Vagina (tissue), 2 donors: ENCODE measurements around the gene UNC13B. TPM values are rescaled to one million over a fixed set of nuclear protein-coding genes. Genes with fewer than 3 reads are reported as not detected.

Source experiments
- DNase-seq, 2 donors: peaks; one replicate each; pipeline ENCODE4 v3.0.0-alpha.2; 2017; ENCODE audit errors: extremely low spot score in 2 of 2
- H3K27ac ChIP-seq: fragments of 200-600 bp; sonication (generic); one replicate; pipeline ENCODE4 v1.5.1; 2019
- H3K27me3 ChIP-seq: fragments of 200-600 bp; sonication (generic); one replicate; pipeline ENCODE4 v1.5.1; 2019
- H3K36me3 ChIP-seq, 2 donors: fragments of 200-600 bp; sonication (generic); one replicate each; pipeline ENCODE4 v1.5.1; 2017 to 2019
- H3K4me1 ChIP-seq: fragments of 200-600 bp; sonication (generic); one replicate; pipeline ENCODE4 v1.5.1; 2019
- H3K4me3 ChIP-seq, 2 donors: fragments of 200-600 bp; sonication (generic); 1 replicate in 1 of 2; 2 replicates in 1 of 2; pipeline ENCODE4 v1.5.1; 2016 to 2019
- H3K9me3 ChIP-seq: fragments of 200-600 bp; sonication (generic); one replicate; pipeline ENCODE4 v1.5.1; 2019
- CTCF ChIP-seq, 3 experiments: fragments of 450-650 bp in 2 of 3; fragments of 200-600 bp in 1 of 3; sonication (generic) in 1 of 3; IDR thresholded peaks; one replicate each; pipeline ENCODE4 v1.5.1; 2017 to 2019; ENCODE audit warnings: antibody characterized with exemption in 3 of 3, mild to moderate bottlenecking in 2 of 3, moderate library complexity in 2 of 3
- POLR2A ChIP-seq, 2 donors: fragments of 450-650 bp; IDR thresholded peaks; one replicate each; pipeline ENCODE4 v1.6.1; 2017; ENCODE audit warnings: antibody characterized with exemption in 2 of 2, mild to moderate bottlenecking in 2 of 2, moderate library complexity in 2 of 2
- POLR2AphosphoS5 ChIP-seq, 2 donors: sonication (generic); formaldehyde crosslinking; IDR thresholded peaks; one replicate each; pipeline ENCODE4 v1.9.0; 2017; ENCODE audit warnings: antibody characterized with exemption in 2 of 2, mild to moderate bottlenecking in 2 of 2, low read depth in 1 of 2; ENCODE audit not compliant: insufficient read depth in 1 of 2
- intact Hi-C: fragments of 100-400 bp; cut with DNase I; formaldehyde crosslinking; loops from one replicate; pipeline ENCODE4 v1.15.1; 2023
- total RNA-seq: library from RNA; depleted of rRNA; stranded (reverse); fragments of >200 nt; gene quantifications from one replicate; pipeline ENCODE4 v1.2.3, GENCODE V29; 2016

The UNC13B gene
- total RNA-seq, 1 donor from 2014 or later: 20.4 TPM

GRCh38 chr9:35448496-35448895, 286.7 kb downstream of the UNC13B start:
- no peak for DNase-seq
- Histone ChIP-seq H3K4me1 (no peaks in the 10 kb centered on the region), H3K4me3 (no peak overlapping the region), H3K36me3 (no peaks in the 10 kb centered on the region), H3K27me3 (no peaks in the 10 kb centered on the region), H3K27ac (no peak overlapping the region), H3K9me3 (no peaks in the 10 kb centered on the region)
- no peak for TF ChIP-seq POLR2AphosphoS5 (IDR thresholded peaks at IDR 0.05; ENCODE audit: insufficient read depth in 1 of 2, low read depth in 1 of 2)
- TF ChIP-seq CTCF (IDR thresholded peaks at IDR 0.05): no peak
- TF ChIP-seq POLR2A (IDR thresholded peaks at IDR 0.05): no peak
- intact Hi-C loops: no loop called here

GRCh38 chr9:35452481-35452880, 290.7 kb downstream of the UNC13B start:
- Histone ChIP-seq H3K36me3 (no peaks in the 10 kb centered on the region), H3K27me3 (no peaks in the 10 kb centered on the region), H3K4me3 (no peak overlapping the region), H3K9me3 (peaks cover 6% of the 10 kb centered on the region), H3K4me1 (no peaks in the 10 kb centered on the region), H3K27ac (no peak overlapping the region)
- TF ChIP-seq POLR2AphosphoS5 (IDR thresholded peaks at IDR 0.05; ENCODE audit: insufficient read depth in 1 of 2, low read depth in 1 of 2) (no peak), CTCF (IDR thresholded peaks at IDR 0.05) (no peak), POLR2A (IDR thresholded peaks at IDR 0.05) (no peak)
- DNase-seq: no peak
- intact Hi-C loops: no loop called here

GRCh38 chr9:35453786-35454185, 292.0 kb downstream of the UNC13B start:
- intact Hi-C loops: no loop called here
- no peak overlapping the region for H3K4me3 ChIP-seq
- no peak for DNase-seq

More at GRCh38 chr9:35453786-35454185, 292.0 kb downstream of the UNC13B start:
- Histone ChIP-seq H3K9me3 (peaks cover 6% of the 10 kb centered on the region), H3K36me3 (no peaks in the 10 kb centered on the region), H3K4me1 (no peaks in the 10 kb centered on the region), H3K27ac (no peak overlapping the region), H3K27me3 (no peaks in the 10 kb centered on the region)
- TF ChIP-seq POLR2AphosphoS5 (IDR thresholded peaks at IDR 0.05; ENCODE audit: insufficient read depth in 1 of 2, low read depth in 1 of 2): no peak
- TF ChIP-seq POLR2A (IDR thresholded peaks at IDR 0.05): no peak
- no peak for TF ChIP-seq CTCF (IDR thresholded peaks at IDR 0.05)

Other genes with a start within 250 kb of the UNC13B start
- gene PHF24, start 203.7 kb upstream of the UNC13B start, total RNA-seq: 0.25 TPM
- gene DNAJB5, start 172.3 kb upstream of the UNC13B start, total RNA-seq: 6.9 TPM
- 130 TPM for gene VCP, start 89.4 kb upstream of the UNC13B start, total RNA-seq
- 17.2 TPM for gene FANCG, start 82.1 kb upstream of the UNC13B start, total RNA-seq
- gene PIGO, start 65.4 kb upstream of the UNC13B start, total RNA-seq: 13.3 TPM
- 98.2 TPM for gene STOML2, start 58.9 kb upstream of the UNC13B start, total RNA-seq
- 11.5 TPM for gene ATOSB, start 46.1 kb upstream of the UNC13B start, total RNA-seq